Measurements from ENCODE around the gene KIAA0040. TPM values are rescaled to one million over a fixed set of nuclear protein-coding genes. Genes with fewer than 3 reads are reported as not detected.
A peak's percentile ranks its signal among the peaks of the same experiment; 100 is the strongest.

KIAA0040 gene
- total RNA-seq, 8 experiments from 2014 or later = 0.05 to 1.3 (median 0.22) TPM

GRCh38 chr1:175195281-175195680, 2.7 kb upstream of the KIAA0040 start:
- Histone ChIP-seq H3K4me3 (no peak overlapping the region), H3K4me1 (replicated peaks in 1 of 2) (peaks cover 0 to 10% of the 10 kb centered on the region in 2 donors), H3K27ac (no peak overlapping the region)
- no peak for ATAC-seq (replicated peaks in 6 of 8)
- in situ Hi-C loops (cut with MboI; ENCODE audit: low pct_unique_long_range_greater_than_20kb in 2 of 9, low sequenced_read_pairs in 9 of 9, unreplicated experiment in 9 of 9) = no loop called here
- 0 to 29% (median 0%) methylated on average over 1 of the region's 1 CpG; no CpG with 5 or more reads in 2 of the 10 experiments for WGBS, 10 experiments

GRCh38 chr1:175193527-175193910, 943 bp upstream of the KIAA0040 start:
- H3K4me1 ChIP-seq (replicated peaks in 1 of 2) = peaks cover 0 to 10% of the 10 kb centered on the region in 2 donors
- ATAC-seq (replicated peaks in 6 of 8) = peak in 3 of 8 experiments; percentile 3 to 30 (median 10)
- H3K27ac ChIP-seq = no peak overlapping the region
- H3K4me3 ChIP-seq = no peak overlapping the region
- WGBS, 10 experiments = 20 to 100% (median 77%) methylated on average over 1 to 4 of the region's 4 CpGs; no CpG with 5 or more reads in 2 of the 10 experiments
- in situ Hi-C loops (cut with MboI; ENCODE audit: low pct_unique_long_range_greater_than_20kb in 2 of 9, low sequenced_read_pairs in 9 of 9, unreplicated experiment in 9 of 9) = no loop called here

- peaks cover 0 to 10% of the 10 kb centered on the region in 2 donors for H3K4me1 ChIP-seq (replicated peaks in 1 of 2)
- in situ Hi-C loops (cut with MboI; ENCODE audit: low pct_unique_long_range_greater_than_20kb in 2 of 9, low sequenced_read_pairs in 9 of 9, unreplicated experiment in 9 of 9) = no loop called here
- WGBS, 10 experiments = 2 to 34% (median 10%) methylated on average over 4 to 16 of the region's 17 CpGs; no CpG with 5 or more reads in 1 of the 10 experiments
These were observed 406 bp downstream of the KIAA0040 start for GRCh38 chr1:175192111-175192629.

GRCh38 chr1:175191659-175192058, 917 bp downstream of the KIAA0040 start:
- H3K4me1 ChIP-seq (replicated peaks in 1 of 2) = peaks cover 0 to 10% of the 10 kb centered on the region in 2 donors
- in situ Hi-C loops (cut with MboI; ENCODE audit: low pct_unique_long_range_greater_than_20kb in 2 of 9, low sequenced_read_pairs in 9 of 9, unreplicated experiment in 9 of 9) = no loop called here
- no peak for ATAC-seq (replicated peaks in 6 of 8)
- WGBS, 10 experiments = 0 to 77% (median 40%) methylated on average over 1 to 7 of the region's 7 CpGs; no CpG with 5 or more reads in 2 of the 10 experiments
- H3K27ac ChIP-seq = no peak overlapping the region
- no peak overlapping the region for H3K4me3 ChIP-seq

More at GRCh38 chr1:175192111-175192629, 406 bp downstream of the KIAA0040 start:
- H3K4me3 ChIP-seq = peak overlapping the region in 4 of 5 donors; percentile 22 to 39 (median 26)
- ATAC-seq (replicated peaks in 6 of 8) = peak in 5 of 8 experiments; percentile 3 to 17 (median 5)
- no peak overlapping the region for H3K27ac ChIP-seq

GRCh38 chr1:175188936-175189335, 3.6 kb downstream of the KIAA0040 start:
- ATAC-seq (replicated peaks in 6 of 8) = no peak
- no peak overlapping the region for H3K27ac ChIP-seq
- in situ Hi-C loops (cut with MboI; ENCODE audit: low pct_unique_long_range_greater_than_20kb in 2 of 9, low sequenced_read_pairs in 9 of 9, unreplicated experiment in 9 of 9) = no loop called here
- 30 to 80% (median 64%) methylated on average over 1 to 2 of the region's 2 CpGs; no CpG with 5 or more reads in 4 of the 10 experiments for WGBS, 10 experiments
- H3K4me3 ChIP-seq = no peak overlapping the region
- peaks cover 0 to 10% of the 10 kb centered on the region in 2 donors for H3K4me1 ChIP-seq (replicated peaks in 1 of 2)

- Histone ChIP-seq H3K27ac (no peak overlapping the region), H3K4me3 (no peak overlapping the region), H3K4me1 (replicated peaks in 1 of 2) (peaks cover 0 to under 1% of the 10 kb centered on the region in 2 donors)
- in situ Hi-C loops (cut with MboI; ENCODE audit: low pct_unique_long_range_greater_than_20kb in 2 of 9, low sequenced_read_pairs in 9 of 9, unreplicated experiment in 9 of 9) = no loop called here
- WGBS, 10 experiments = 0 to 100% (median 80%) methylated on average over 1 to 2 of the region's 2 CpGs; no CpG with 5 or more reads in 2 of the 10 experiments
- ATAC-seq (replicated peaks in 6 of 8) = no peak
These were observed 6.0 kb downstream of the KIAA0040 start for GRCh38 chr1:175186433-175187160.

- Histone ChIP-seq H3K27ac (no peak overlapping the region), H3K4me1 (replicated peaks in 1 of 2) (no peaks in the 10 kb centered on the region), H3K4me3 (no peak overlapping the region)
- no peak for ATAC-seq (replicated peaks in 6 of 8)
- in situ Hi-C loops (cut with MboI; ENCODE audit: low pct_unique_long_range_greater_than_20kb in 2 of 9, low sequenced_read_pairs in 9 of 9, unreplicated experiment in 9 of 9) = no loop called here
- 10 to 100% (median 71%) methylated on average over 1 of the region's 1 CpG for WGBS, 10 experiments
These were observed 6.7 kb downstream of the KIAA0040 start for GRCh38 chr1:175185903-175186302.

GRCh38 chr1:175183586-175183985, 9.0 kb downstream of the KIAA0040 start:
- Histone ChIP-seq H3K27ac (no peak overlapping the region), H3K4me1 (replicated peaks in 1 of 2) (no peaks in the 10 kb centered on the region), H3K4me3 (no peak overlapping the region)
- in situ Hi-C loops (cut with MboI; ENCODE audit: low pct_unique_long_range_greater_than_20kb in 2 of 9, low sequenced_read_pairs in 9 of 9, unreplicated experiment in 9 of 9) = no loop called here
- 80 to 100% (median 92%) methylated on average over 1 to 5 of the region's 5 CpGs; no CpG with 5 or more reads in 6 of the 10 experiments for WGBS, 10 experiments
- ATAC-seq (replicated peaks in 6 of 8) = no peak

GRCh38 chr1:175182201-175182746, 10.3 kb downstream of the KIAA0040 start:
- in situ Hi-C loops (cut with MboI; ENCODE audit: low pct_unique_long_range_greater_than_20kb in 2 of 9, low sequenced_read_pairs in 9 of 9, unreplicated experiment in 9 of 9) = no loop called here
- 0 to 92% (median 75%) methylated on average over 1 to 3 of the region's 4 CpGs; no CpG with 5 or more reads in 2 of the 10 experiments for WGBS, 10 experiments
- Histone ChIP-seq H3K4me1 (replicated peaks in 1 of 2) (no peaks in the 10 kb centered on the region), H3K27ac (no peak overlapping the region), H3K4me3 (no peak overlapping the region)
- ATAC-seq (replicated peaks in 6 of 8) = no peak

GRCh38 chr1:175179837-175180590, 12.6 kb downstream of the KIAA0040 start:
- no peak for ATAC-seq (replicated peaks in 6 of 8)
- in situ Hi-C loops (cut with MboI; ENCODE audit: low pct_unique_long_range_greater_than_20kb in 2 of 9, low sequenced_read_pairs in 9 of 9, unreplicated experiment in 9 of 9) = no loop called here
- no peak overlapping the region for H3K4me3 ChIP-seq
- 20 to 100% (median 82%) methylated on average over 1 to 2 of the region's 2 CpGs; no CpG with 5 or more reads in 4 of the 10 experiments for WGBS, 10 experiments
- H3K4me1 ChIP-seq (replicated peaks in 1 of 2) = no peaks in the 10 kb centered on the region
- no peak overlapping the region for H3K27ac ChIP-seq

GRCh38 chr1:175178456-175178855, 14.1 kb downstream of the KIAA0040 start:
- Histone ChIP-seq H3K4me1 (replicated peaks in 1 of 2) (peaks cover 0 to 4% of the 10 kb centered on the region in 2 donors), H3K4me3 (no peak overlapping the region), H3K27ac (no peak overlapping the region)
- ATAC-seq (replicated peaks in 6 of 8) = no peak
- 0 to 85% (median 67%) methylated on average over 1 to 3 of the region's 3 CpGs; no CpG with 5 or more reads in 1 of the 10 experiments for WGBS, 10 experiments
- in situ Hi-C loops (cut with MboI; ENCODE audit: low pct_unique_long_range_greater_than_20kb in 2 of 9, low sequenced_read_pairs in 9 of 9, unreplicated experiment in 9 of 9) = no loop called here

- in situ Hi-C loops (cut with MboI; ENCODE audit: low pct_unique_long_range_greater_than_20kb in 2 of 9, low sequenced_read_pairs in 9 of 9, unreplicated experiment in 9 of 9) = no loop called here
- H3K4me3 ChIP-seq = no peak overlapping the region
- no peak overlapping the region for H3K27ac ChIP-seq
- peaks cover 0 to 4% of the 10 kb centered on the region in 2 donors for H3K4me1 ChIP-seq (replicated peaks in 1 of 2)
- ATAC-seq (replicated peaks in 6 of 8) = peak in 1 of 8 experiments; percentile 39
- WGBS, 10 experiments = 80 to 100% (median 100%) methylated on average over 1 of the region's 1 CpG; no CpG with 5 or more reads in 4 of the 10 experiments
These were observed 14.5 kb downstream of the KIAA0040 start for GRCh38 chr1:175178056-175178455.

- no peak for ATAC-seq (replicated peaks in 6 of 8)
- Histone ChIP-seq H3K4me3 (no peak overlapping the region), H3K27ac (no peak overlapping the region), H3K4me1 (replicated peaks in 1 of 2) (peaks cover 0 to 4% of the 10 kb centered on the region in 2 donors)
- WGBS, 10 experiments = 0 to 100% (median 64%) methylated on average over 1 of the region's 1 CpG; no CpG with 5 or more reads in 1 of the 10 experiments
- in situ Hi-C loops (cut with MboI; ENCODE audit: low pct_unique_long_range_greater_than_20kb in 2 of 9, low sequenced_read_pairs in 9 of 9, unreplicated experiment in 9 of 9) = no loop called here
These were observed 16.3 kb downstream of the KIAA0040 start for GRCh38 chr1:175176246-175176645.

All from motor neuron (in vitro differentiated cells).